NB4 (cell line): ENCODE results near the gene NBEA.

ENCODE experiments used
- DNase-seq: peaks from one replicate; pipeline ENCODE4 v3.0.0; 2010; ENCODE audit warnings: low read depth
- H3K4me3 ChIP-seq: one replicate; pipeline ENCODE4 v1.5.1; 2011; ENCODE audit warnings: mild to moderate bottlenecking, low read depth, low read length, moderate library complexity
- MYC ChIP-seq: IDR thresholded peaks from 2 replicates; pipeline ENCODE4 v1.6.1; 2011; ENCODE audit warnings: low read depth, low read length
- POLR2A ChIP-seq: IDR thresholded peaks from 2 replicates; pipeline ENCODE4 v1.6.1; 2011; ENCODE audit warnings: mild to moderate bottlenecking; ENCODE audit not compliant: insufficient read length; ENCODE audit errors: extremely low read depth
- TF ChIP-seq, protein P1 (sequence below): IDR thresholded peaks from 2 replicates; pipeline ENCODE4 v1.6.1; 2011; ENCODE audit warnings: low read depth, low read length
- TF ChIP-seq, protein P2 (sequence below): IDR thresholded peaks from one replicate; pipeline ENCODE4 v1.5.1; 2012; ENCODE audit warnings: low read depth, low read length

The NBEA gene

DNA sequence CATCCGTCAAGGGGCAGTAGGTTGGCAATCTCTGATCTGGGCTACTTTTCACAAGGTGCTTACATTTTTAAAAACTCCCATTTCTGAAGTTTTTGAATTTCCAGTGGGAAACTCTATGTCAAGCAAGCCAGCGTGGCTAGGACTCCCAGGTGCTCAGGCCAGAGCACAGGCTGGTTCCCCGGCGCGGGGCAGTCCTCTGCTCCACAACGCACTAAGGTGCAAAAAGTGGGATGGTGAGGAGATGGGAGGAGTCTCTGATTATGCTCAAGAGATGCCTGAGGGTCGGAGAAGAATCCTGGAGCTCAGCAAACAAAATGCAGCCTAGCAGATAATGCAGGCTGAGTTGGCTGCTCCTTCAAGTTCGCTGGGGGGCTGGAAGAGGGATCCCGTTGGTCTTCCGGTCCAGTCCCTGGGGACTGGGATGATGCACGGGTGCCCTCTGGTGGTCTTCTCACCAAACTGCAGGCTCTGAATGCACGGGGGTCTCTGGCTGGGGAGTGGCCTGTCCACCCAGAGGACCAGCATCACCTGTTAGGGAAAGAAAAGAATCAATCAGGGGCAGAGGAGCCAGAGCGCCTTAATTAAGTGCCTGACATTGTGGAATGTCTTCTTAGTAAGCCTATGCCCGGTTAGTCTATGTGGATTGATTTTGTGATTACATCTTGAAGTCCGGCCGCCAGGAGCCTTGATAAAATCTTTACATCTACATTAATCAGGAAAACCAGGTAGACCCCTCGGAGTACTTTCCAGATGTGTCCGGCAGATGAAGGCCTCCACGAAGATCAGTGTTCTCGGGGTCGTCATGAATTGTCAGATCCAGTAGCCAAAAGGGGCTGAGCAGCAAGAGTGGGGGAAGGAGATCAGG lies 778.9 kb downstream of the NBEA start:
- H3K4me3 ChIP-seq, result no peak overlapping the region
- TF ChIP-seq POLR2A (no peak), MYC (no peak)
- TF ChIP-seq, protein P1, sequence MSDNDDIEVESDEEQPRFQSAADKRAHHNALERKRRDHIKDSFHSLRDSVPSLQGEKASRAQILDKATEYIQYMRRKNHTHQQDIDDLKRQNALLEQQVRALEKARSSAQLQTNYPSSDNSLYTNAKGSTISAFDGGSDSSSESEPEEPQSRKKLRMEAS, result no peak
- TF ChIP-seq, protein P2, sequence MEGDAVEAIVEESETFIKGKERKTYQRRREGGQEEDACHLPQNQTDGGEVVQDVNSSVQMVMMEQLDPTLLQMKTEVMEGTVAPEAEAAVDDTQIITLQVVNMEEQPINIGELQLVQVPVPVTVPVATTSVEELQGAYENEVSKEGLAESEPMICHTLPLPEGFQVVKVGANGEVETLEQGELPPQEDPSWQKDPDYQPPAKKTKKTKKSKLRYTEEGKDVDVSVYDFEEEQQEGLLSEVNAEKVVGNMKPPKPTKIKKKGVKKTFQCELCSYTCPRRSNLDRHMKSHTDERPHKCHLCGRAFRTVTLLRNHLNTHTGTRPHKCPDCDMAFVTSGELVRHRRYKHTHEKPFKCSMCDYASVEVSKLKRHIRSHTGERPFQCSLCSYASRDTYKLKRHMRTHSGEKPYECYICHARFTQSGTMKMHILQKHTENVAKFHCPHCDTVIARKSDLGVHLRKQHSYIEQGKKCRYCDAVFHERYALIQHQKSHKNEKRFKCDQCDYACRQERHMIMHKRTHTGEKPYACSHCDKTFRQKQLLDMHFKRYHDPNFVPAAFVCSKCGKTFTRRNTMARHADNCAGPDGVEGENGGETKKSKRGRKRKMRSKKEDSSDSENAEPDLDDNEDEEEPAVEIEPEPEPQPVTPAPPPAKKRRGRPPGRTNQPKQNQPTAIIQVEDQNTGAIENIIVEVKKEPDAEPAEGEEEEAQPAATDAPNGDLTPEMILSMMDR, result peak; percentile 94
- peak; percentile 60 for DNase-seq
